GM23338 (cell line): ENCODE data around the gene ASB12.

Source experiments
- CREB1 ChIP-seq: fragments of 250-450 bp; sonication (Bioruptor Pico); IDR thresholded peaks from 2 replicates; pipeline ENCODE4 v1.5.0; 2020; ENCODE audit warnings: low read depth, mild to moderate bottlenecking, moderate library complexity
- CTCF ChIP-seq, 2 experiments: fragments of 200-600 bp in 1 of 2; sonication (generic) in 1 of 2; conservative IDR thresholded peaks; 2 replicates each; pipeline versions ENCODE4 v1.5.1 to v1.6.1; 2016 to 2017; ENCODE audit warnings: antibody characterized with exemption in 2 of 2, low read depth in 2 of 2, mild to moderate bottlenecking in 2 of 2, moderate library complexity in 1 of 2
- EZH2 ChIP-seq: fragments of 200-600 bp; sonication (generic); IDR thresholded peaks from one replicate; pipeline ENCODE4 v1.8.0; 2017; ENCODE audit warnings: antibody characterized with exemption, mild to moderate bottlenecking, low read depth; ENCODE audit not compliant: unreplicated experiment
- EZH2phosphoT487 ChIP-seq: fragments of 200-600 bp; sonication (generic); IDR thresholded peaks from one replicate; pipeline ENCODE4 v1.8.1; 2018; ENCODE audit warnings: antibody characterized with exemption; ENCODE audit not compliant: unreplicated experiment
- NANOG ChIP-seq: IDR thresholded peaks from 2 replicates; pipeline ENCODE4 v1.6.1; 2016; ENCODE audit warnings: antibody characterized with exemption, borderline replicate concordance
- POLR2AphosphoS5 ChIP-seq: IDR thresholded peaks from 2 replicates; pipeline ENCODE4 v1.6.1; 2016; ENCODE audit warnings: antibody characterized with exemption, low read depth
- REST ChIP-seq: IDR thresholded peaks from one replicate; pipeline ENCODE4 v1.6.1; 2018; ENCODE audit warnings: antibody characterized with exemption; ENCODE audit not compliant: unreplicated experiment
- ZNF114 ChIP-seq: fragments of 250-450 bp; sonication (Bioruptor Pico); IDR thresholded peaks from 2 replicates; pipeline ENCODE4 v1.5.0; 2020; ENCODE audit warnings: mild to moderate bottlenecking, moderate library complexity

- TF ChIP-seq CTCF (conservative IDR thresholded peaks at IDR 0.05; ENCODE audit: low read depth in 2 of 2) (no peak), POLR2AphosphoS5 (no peak), REST (no peak), CREB1 (CRISPR knock-in tag) (no peak), EZH2 (no peak), NANOG (no peak), EZH2phosphoT487 (no peak), ZNF114 (no peak)
These were observed 34.5 kb downstream of the ASB12 start for GRCh38 chrX:64195862-64196261.
